Upper lobe of left lung (tissue), 6 donors: ENCODE results near the gene SMAD2. TPM values are rescaled to one million over a fixed set of nuclear protein-coding genes. Genes with fewer than 3 reads are reported as not detected.
"Not testable (repeated sequence)": the region's sequence is repeated elsewhere in the genome, so short reads cannot be mapped to it uniquely, and the experiment has no call there.

Experiments used
- ATAC-seq, 2 donors: fragments of 200-7000 bp; cut with Tn5 transposase; one replicate each; pipeline ENCODE4 v1.9.1; 2022; ENCODE audit warnings: mild to moderate bottlenecking in 2 of 2, moderate library complexity in 2 of 2; ENCODE audit not compliant: low FRiP score in 2 of 2
- DNase-seq, 2 donors: peaks; one replicate each; pipeline ENCODE4 v3.0.0-alpha.2; 2019 to 2020
- H3K27ac ChIP-seq, 4 donors: fragments of 200-600 bp; sonication (generic); one replicate each; pipeline ENCODE4 v1.5.1; 2016 to 2019
- H3K27me3 ChIP-seq, 4 donors: fragments of 200-600 bp; sonication (generic); one replicate each; pipeline ENCODE4 v1.5.1; 2017 to 2019
- H3K36me3 ChIP-seq, 4 donors: fragments of 200-600 bp; sonication (generic); one replicate each; pipeline ENCODE4 v1.5.1; 2016 to 2019
- H3K4me1 ChIP-seq, 4 donors: fragments of 200-600 bp; sonication (generic); one replicate each; pipeline ENCODE4 v1.5.1; 2018 to 2019
- H3K4me3 ChIP-seq, 4 donors: fragments of 200-600 bp; sonication (generic); one replicate each; pipeline ENCODE4 v1.5.1; 2017 to 2019; ENCODE audit warnings: mild to moderate bottlenecking in 2 of 4, moderate library complexity in 1 of 4
- H3K9me3 ChIP-seq, 4 donors: fragments of 200-600 bp; sonication (generic); one replicate each; pipeline ENCODE4 v1.5.1; 2018 to 2019
- EP300 ChIP-seq, 4 donors: sonication (generic); formaldehyde crosslinking; IDR thresholded peaks; one replicate each; pipeline ENCODE4 v1.5.1; 2017; ENCODE audit warnings: antibody characterized with exemption in 4 of 4, control low read depth in 2 of 4
- POLR2A ChIP-seq, 4 donors: fragments of 450-650 bp; IDR thresholded peaks; one replicate each; pipeline ENCODE4 v1.5.1; 2016 to 2017; ENCODE audit warnings: antibody characterized with exemption in 4 of 4, mild to moderate bottlenecking in 2 of 4
- POLR2AphosphoS5 ChIP-seq, 2 donors: sonication (generic); formaldehyde crosslinking; IDR thresholded peaks; one replicate each; pipeline ENCODE4 v1.5.1; 2017; ENCODE audit warnings: antibody characterized with exemption in 2 of 2
- whole genome bisulfite sequencing, 2 donors: methylation state at CpG; one replicate each; pipeline ENCODE4 v1.1.5; 2017 to 2018; 5-methylcytosine and 5-hydroxymethylcytosine counted together
- small RNA-seq, 4 donors: library from RNA; depleted of rRNA; stranded (forward); fragments of <200 nt; gene quantifications; one replicate each; pipeline ENCODE3, GENCODE V24; 2016
- total RNA-seq, 6 donors: library from RNA; depleted of rRNA in 4 of 6; stranded (reverse); fragments of >200 nt in 4 of 6; gene quantifications; one replicate each; pipeline versions ENCODE4 v1.1.0 to v1.2.1, GENCODE V29; 2016 to 2021
- TF ChIP-seq, protein P1 (sequence below), 6 experiments: fragments of 450-650 bp in 4 of 6; fragments of 200-600 bp in 2 of 6; sonication (generic) in 2 of 6; IDR thresholded peaks; one replicate each; pipeline ENCODE4 v1.5.1; 2016 to 2019; ENCODE audit warnings: antibody characterized with exemption in 6 of 6
- donor health status: DM: no; HTN: no; CAD: no; lungs with moderate emphysema.
- donor health status: DM: no; HTN: yes; CAD: no; lungs with severe emphysema.

Gene SMAD2
- total RNA-seq, 6 donors from 2014 or later = 52.1 to 151 (median 97.8) TPM

GRCh38 chr18:47772374-47773248 is 157.8 kb downstream of the SMAD2 start:
- DNase-seq (peak; percentile 43 to 83), ATAC-seq (peak; percentile 77 to 92)
- WGBS, 2 donors = 54 to 55% methylated on average over 15 to 16 of the region's 16 CpGs
- TF ChIP-seq POLR2AphosphoS5 (IDR thresholded peaks at IDR 0.05) (no peak), EP300 (IDR thresholded peaks at IDR 0.05) (no peak), POLR2A (IDR thresholded peaks at IDR 0.05) (no peak)
- TF ChIP-seq, protein P1, sequence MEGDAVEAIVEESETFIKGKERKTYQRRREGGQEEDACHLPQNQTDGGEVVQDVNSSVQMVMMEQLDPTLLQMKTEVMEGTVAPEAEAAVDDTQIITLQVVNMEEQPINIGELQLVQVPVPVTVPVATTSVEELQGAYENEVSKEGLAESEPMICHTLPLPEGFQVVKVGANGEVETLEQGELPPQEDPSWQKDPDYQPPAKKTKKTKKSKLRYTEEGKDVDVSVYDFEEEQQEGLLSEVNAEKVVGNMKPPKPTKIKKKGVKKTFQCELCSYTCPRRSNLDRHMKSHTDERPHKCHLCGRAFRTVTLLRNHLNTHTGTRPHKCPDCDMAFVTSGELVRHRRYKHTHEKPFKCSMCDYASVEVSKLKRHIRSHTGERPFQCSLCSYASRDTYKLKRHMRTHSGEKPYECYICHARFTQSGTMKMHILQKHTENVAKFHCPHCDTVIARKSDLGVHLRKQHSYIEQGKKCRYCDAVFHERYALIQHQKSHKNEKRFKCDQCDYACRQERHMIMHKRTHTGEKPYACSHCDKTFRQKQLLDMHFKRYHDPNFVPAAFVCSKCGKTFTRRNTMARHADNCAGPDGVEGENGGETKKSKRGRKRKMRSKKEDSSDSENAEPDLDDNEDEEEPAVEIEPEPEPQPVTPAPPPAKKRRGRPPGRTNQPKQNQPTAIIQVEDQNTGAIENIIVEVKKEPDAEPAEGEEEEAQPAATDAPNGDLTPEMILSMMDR (IDR thresholded peaks at IDR 0.05) = peak; percentile 77 to 91 (median 86)
- H3K27ac ChIP-seq = no peak overlapping the region
- H3K27me3 ChIP-seq = no peaks in the 10 kb centered on the region
- H3K9me3 ChIP-seq = no peaks in the 10 kb centered on the region
- no peaks in the 10 kb centered on the region for H3K36me3 ChIP-seq
- H3K4me1 ChIP-seq = peaks cover 0 to 6% (median 1%) of the 10 kb centered on the region in 4 donors
- no peak overlapping the region for H3K4me3 ChIP-seq

DNA sequence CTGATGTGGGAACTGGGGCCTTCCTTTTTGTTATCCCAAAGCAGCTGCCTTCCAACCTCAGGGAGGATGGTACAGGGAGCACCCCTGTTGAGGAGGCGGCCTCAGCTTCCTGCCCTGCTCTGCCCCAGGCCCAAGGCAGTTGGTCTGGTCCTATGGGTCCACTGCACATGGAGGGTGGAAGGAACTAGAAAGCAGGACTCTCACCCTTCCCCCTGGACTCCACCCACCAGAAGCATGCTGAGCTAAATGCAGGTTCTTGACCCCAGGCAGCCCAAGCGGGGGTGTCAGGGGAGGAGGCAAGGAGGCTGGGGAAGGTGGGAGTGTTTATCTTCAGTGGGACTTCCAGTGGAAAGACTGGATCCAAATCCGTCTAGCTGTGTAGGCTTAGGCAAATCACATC is 158.5 kb downstream of the SMAD2 start:
- ATAC-seq (peak in 1 of 2 donors; percentile 44), DNase-seq (no peak)
- Histone ChIP-seq H3K27ac (no peak overlapping the region), H3K27me3 (no peaks in the 10 kb centered on the region), H3K4me3 (no peak overlapping the region), H3K4me1 (peaks cover 0 to 6% (median 1%) of the 10 kb centered on the region in 4 donors), H3K9me3 (no peaks in the 10 kb centered on the region), H3K36me3 (no peaks in the 10 kb centered on the region)
- TF ChIP-seq EP300 (IDR thresholded peaks at IDR 0.05) (no peak), POLR2AphosphoS5 (IDR thresholded peaks at IDR 0.05) (no peak), POLR2A (IDR thresholded peaks at IDR 0.05) (no peak)
- TF ChIP-seq, protein P1 (IDR thresholded peaks at IDR 0.05) = no peak
- WGBS, 2 donors = 56 to 58% methylated on average over 3 of the region's 3 CpGs

- 77 to 87% methylated on average over 2 of the region's 2 CpGs for WGBS, 2 donors
- Histone ChIP-seq H3K36me3 (no peaks in the 10 kb centered on the region), H3K9me3 (no peaks in the 10 kb centered on the region), H3K4me1 (peaks cover 0 to 3% (median under 1%) of the 10 kb centered on the region in 4 donors), H3K27me3 (no peaks in the 10 kb centered on the region), H3K4me3 (no peak overlapping the region), H3K27ac (no peak overlapping the region)
- ATAC-seq = no peak
- DNase-seq = no peak
- TF ChIP-seq POLR2A (IDR thresholded peaks at IDR 0.05) (no peak), EP300 (IDR thresholded peaks at IDR 0.05) (no peak), POLR2AphosphoS5 (IDR thresholded peaks at IDR 0.05) (no peak)
- TF ChIP-seq, protein P1 (IDR thresholded peaks at IDR 0.05) = no peak
Observed at GRCh38 chr18:47767699-47768098, 162.8 kb downstream of the SMAD2 start.

GRCh38 chr18:47767198-47767597 is 163.3 kb downstream of the SMAD2 start:
- not testable (repeated sequence) for H3K4me1 ChIP-seq, H3K9me3 ChIP-seq, ATAC-seq, H3K4me3 ChIP-seq, H3K27ac ChIP-seq, H3K36me3 ChIP-seq, H3K27me3 ChIP-seq, DNase-seq
- 92 to 97% methylated on average over 3 of the region's 3 CpGs for WGBS, 2 donors

Small RNA genes within 50 kb of the gene (small RNA-seq; reads per million reads assigned to genes)
- gene AC120349.2 (0 reads per million in 4 donors), gene MTCO2P2 (0 reads per million in 4 donors)
